Mucosa of descending colon (tissue), 3 donors: ENCODE measurements around the gene NRL. TPM values are rescaled to one million over a fixed set of nuclear protein-coding genes. Genes with fewer than 3 reads are reported as not detected.

Experiments used
- ATAC-seq: fragments of 200-7000 bp; cut with Tn5 transposase; one replicate; pipeline ENCODE4 v1.9.1; 2020; ENCODE audit warnings: mild to moderate bottlenecking, moderate library complexity
- DNase-seq, 3 donors: peaks; one replicate each; pipeline ENCODE4 v3.0.0-alpha.2; 2020
- H3K36me3 ChIP-seq: fragments of 200-600 bp; one replicate; pipeline ENCODE4 v1.8.0; 2021; ENCODE audit warnings: low read depth, mild to moderate bottlenecking
- H3K4me1 ChIP-seq: fragments of 200-600 bp; one replicate; pipeline ENCODE4 v1.8.0; 2021; ENCODE audit warnings: low read depth, mild to moderate bottlenecking
- H3K4me3 ChIP-seq: fragments of 200-600 bp; one replicate; pipeline ENCODE4 v1.8.0; 2021; ENCODE audit warnings: mild to moderate bottlenecking
- H3K9me3 ChIP-seq: fragments of 200-600 bp; one replicate; pipeline ENCODE4 v1.8.0; 2021; ENCODE audit warnings: mild to moderate bottlenecking
- intact Hi-C, 2 donors: fragments of 100-400 bp; cut with DNase I in 1 of 2; cut with micrococcal nuclease in 1 of 2; formaldehyde crosslinking; loops; one replicate each; pipeline versions ENCODE4 v1.11.0 to v1.11.1; 2022; cut with DNase I, micrococcal nuclease
- total RNA-seq, 3 donors: library from RNA; stranded (reverse); fragmentation: NEBNext Ultra II Directional in 2 of 3; extraction: Animal tissue kit (Norgen Biotek cat#: 25700) in 2 of 3; gene quantifications; one replicate each; pipeline versions ENCODE4 v1.2.1 to v1.2.4, GENCODE V29; 2021 to 2023
- TF ChIP-seq, protein P1 (sequence below): fragments of 200-600 bp; IDR thresholded peaks from one replicate; pipeline ENCODE4 v1.8.0; 2022; ENCODE audit warnings: antibody characterized with exemption, mild to moderate bottlenecking
- donor health status: DM: no; HTN: no; CAD: no; lungs with moderate emphysema.
- donor health status: DM: no; HTN: no; CAD: no.
- donor health status: DM: no; HTN: yes; CAD: no.

Gene NRL
- total RNA-seq, 3 donors from 2014 or later = 2.3 to 4.5 (median 2.8) TPM

- intact Hi-C loops = no loop called here
Observed at GRCh38 chr14:24085215-24085614, 29.5 kb downstream of the NRL start.

DNA sequence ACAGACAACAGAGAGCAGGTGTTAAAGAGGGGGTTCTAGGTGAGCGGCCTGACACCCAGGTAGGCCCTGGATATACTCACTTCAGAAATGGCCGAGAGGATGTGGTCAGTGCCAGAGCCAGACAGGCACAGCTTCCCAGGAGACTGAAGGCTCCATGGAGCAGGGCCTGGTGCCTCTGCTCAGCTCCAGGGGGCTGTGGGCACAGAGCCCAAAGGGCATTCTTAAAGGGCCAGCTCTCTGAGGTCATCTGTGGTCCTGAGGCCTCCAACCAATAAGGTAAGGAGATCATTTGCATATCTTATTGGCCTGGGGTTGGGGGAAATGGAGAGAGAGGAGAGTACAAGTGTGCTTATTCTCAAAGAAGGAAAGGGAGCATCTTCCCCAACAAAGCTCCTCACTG lies 30.3 kb downstream of the NRL start:
- no peak for ATAC-seq
- intact Hi-C loops = no loop called here
- TF ChIP-seq, protein P1, sequence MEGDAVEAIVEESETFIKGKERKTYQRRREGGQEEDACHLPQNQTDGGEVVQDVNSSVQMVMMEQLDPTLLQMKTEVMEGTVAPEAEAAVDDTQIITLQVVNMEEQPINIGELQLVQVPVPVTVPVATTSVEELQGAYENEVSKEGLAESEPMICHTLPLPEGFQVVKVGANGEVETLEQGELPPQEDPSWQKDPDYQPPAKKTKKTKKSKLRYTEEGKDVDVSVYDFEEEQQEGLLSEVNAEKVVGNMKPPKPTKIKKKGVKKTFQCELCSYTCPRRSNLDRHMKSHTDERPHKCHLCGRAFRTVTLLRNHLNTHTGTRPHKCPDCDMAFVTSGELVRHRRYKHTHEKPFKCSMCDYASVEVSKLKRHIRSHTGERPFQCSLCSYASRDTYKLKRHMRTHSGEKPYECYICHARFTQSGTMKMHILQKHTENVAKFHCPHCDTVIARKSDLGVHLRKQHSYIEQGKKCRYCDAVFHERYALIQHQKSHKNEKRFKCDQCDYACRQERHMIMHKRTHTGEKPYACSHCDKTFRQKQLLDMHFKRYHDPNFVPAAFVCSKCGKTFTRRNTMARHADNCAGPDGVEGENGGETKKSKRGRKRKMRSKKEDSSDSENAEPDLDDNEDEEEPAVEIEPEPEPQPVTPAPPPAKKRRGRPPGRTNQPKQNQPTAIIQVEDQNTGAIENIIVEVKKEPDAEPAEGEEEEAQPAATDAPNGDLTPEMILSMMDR = no peak
- Histone ChIP-seq H3K4me3 (no peak overlapping the region), H3K36me3 (no peaks in the 10 kb centered on the region), H3K9me3 (no peaks in the 10 kb centered on the region), H3K4me1 (peaks cover 8% of the 10 kb centered on the region)
- DNase-seq = no peak

More at GRCh38 chr14:24085215-24085614, 29.5 kb downstream of the NRL start:
- H3K4me1 ChIP-seq = peaks cover 8% of the 10 kb centered on the region
- H3K36me3 ChIP-seq = no peaks in the 10 kb centered on the region
- no peak for ATAC-seq
- no peaks in the 10 kb centered on the region for H3K9me3 ChIP-seq
- no peak overlapping the region for H3K4me3 ChIP-seq
- TF ChIP-seq, protein P1 = no peak
- no peak for DNase-seq

GRCh38 chr14:24083462-24083861 lies 31.3 kb downstream of the NRL start:
- Histone ChIP-seq H3K4me3 (no peak overlapping the region), H3K36me3 (no peaks in the 10 kb centered on the region), H3K9me3 (no peaks in the 10 kb centered on the region), H3K4me1 (peaks cover 8% of the 10 kb centered on the region)
- intact Hi-C loops = no loop called here
- ATAC-seq = no peak
- TF ChIP-seq, protein P1 = no peak
- no peak for DNase-seq

DNA sequence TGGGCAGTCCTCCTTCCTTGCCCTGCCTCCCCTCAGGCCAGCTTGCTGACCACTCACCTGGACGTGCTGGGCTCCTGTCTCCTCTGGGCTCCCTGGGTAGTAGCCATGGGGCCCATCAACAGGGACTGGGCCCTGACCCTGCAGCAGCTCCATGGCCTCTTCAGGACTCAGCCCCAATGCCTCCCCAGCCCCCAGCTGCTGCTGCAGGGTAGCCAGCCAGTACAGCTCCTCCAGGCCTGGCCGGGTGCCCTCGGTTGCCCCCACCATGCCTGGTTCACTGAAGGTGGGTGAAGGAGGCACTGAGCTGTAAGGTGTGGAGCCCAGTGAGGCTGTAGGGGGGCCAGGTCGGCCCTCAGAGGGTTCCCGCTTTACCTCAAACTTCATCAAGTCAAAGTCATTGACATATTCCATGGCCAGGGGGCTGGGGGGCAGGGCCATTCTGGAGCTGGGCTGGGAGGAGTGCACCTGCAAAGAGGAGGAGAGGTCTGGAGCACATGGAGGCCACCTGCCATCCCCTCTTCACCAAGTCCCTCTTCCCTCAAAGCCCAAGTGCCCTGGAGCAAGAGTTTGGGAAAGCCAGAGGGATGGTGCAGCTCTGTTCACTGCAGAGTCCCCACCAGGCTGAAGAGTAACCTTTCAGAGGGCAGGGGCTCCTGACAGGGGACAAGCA lies 32.2 kb downstream of the NRL start:
- TF ChIP-seq, protein P1 = no peak
- H3K4me3 ChIP-seq = no peak overlapping the region
- no peaks in the 10 kb centered on the region for H3K36me3 ChIP-seq
- intact Hi-C loops = no loop called here
- H3K4me1 ChIP-seq = peaks cover 8% of the 10 kb centered on the region
- no peaks in the 10 kb centered on the region for H3K9me3 ChIP-seq
- DNase-seq (peak in 1 of 3 donors; percentile 36), ATAC-seq (no peak)

GRCh38 chr14:24081739-24082211 lies 33.0 kb downstream of the NRL start:
- Histone ChIP-seq H3K36me3 (no peaks in the 10 kb centered on the region), H3K4me3 (no peak overlapping the region), H3K9me3 (no peaks in the 10 kb centered on the region), H3K4me1 (peaks cover 8% of the 10 kb centered on the region)
- DNase-seq = no peak
- intact Hi-C loops = no loop called here
- TF ChIP-seq, protein P1 = no peak
- ATAC-seq = no peak
